ENCODE measurements around the gene AFF3.
"Not testable (repeated sequence)": the region's sequence is repeated elsewhere in the genome, so short reads cannot be mapped to it uniquely, and the experiment has no call there.

The AFF3 gene

GRCh38 chr2:100108648-100109020 lies 33.8 kb downstream of the AFF3 start:
- peaks cover 78% of the 10 kb centered on the region for H3K27me3 ChIP-seq (ENCODE audit: insufficient read depth, low read length)
- H2AFZ ChIP-seq (ENCODE audit: low read length, unreplicated experiment); H3K36me3 ChIP-seq (ENCODE audit: insufficient read depth, low read length); H3K79me2 ChIP-seq (ENCODE audit: control insufficient read depth, insufficient read depth, low read length, unreplicated experiment); H3K27ac ChIP-seq (ENCODE audit: low read depth, low read length); H3K4me3 ChIP-seq (ENCODE audit: low read depth, low read length); H3K4me1 ChIP-seq (ENCODE audit: control insufficient read depth, insufficient read depth, low read length, unreplicated experiment): not testable (repeated sequence)

- H3K36me3 ChIP-seq (ENCODE audit: insufficient read depth, low read length), result no peaks in the 10 kb centered on the region
- no peak overlapping the region for H3K27ac ChIP-seq (ENCODE audit: low read depth, low read length)
- H3K4me1 ChIP-seq (ENCODE audit: control insufficient read depth, insufficient read depth, low read length, unreplicated experiment), result no peaks in the 10 kb centered on the region
- H2AFZ ChIP-seq (ENCODE audit: low read length, unreplicated experiment), result no peak overlapping the region
- no peaks in the 10 kb centered on the region for H3K79me2 ChIP-seq (ENCODE audit: control insufficient read depth, insufficient read depth, low read length, unreplicated experiment)
- peaks cover 72% of the 10 kb centered on the region for H3K27me3 ChIP-seq (ENCODE audit: insufficient read depth, low read length)
- no peak overlapping the region for H3K4me3 ChIP-seq (ENCODE audit: low read depth, low read length)
Observed at GRCh38 chr2:100107906-100108647, 34.3 kb downstream of the AFF3 start.

GRCh38 chr2:100107440-100107839 lies 35.0 kb downstream of the AFF3 start:
- H3K4me1 ChIP-seq (ENCODE audit: control insufficient read depth, insufficient read depth, low read length, unreplicated experiment), result no peaks in the 10 kb centered on the region
- no peak overlapping the region for H3K27ac ChIP-seq (ENCODE audit: low read depth, low read length)
- no peaks in the 10 kb centered on the region for H3K36me3 ChIP-seq (ENCODE audit: insufficient read depth, low read length)
- H2AFZ ChIP-seq (ENCODE audit: low read length, unreplicated experiment), result no peak overlapping the region
- no peak overlapping the region for H3K4me3 ChIP-seq (ENCODE audit: low read depth, low read length)
- peaks cover 68% of the 10 kb centered on the region for H3K27me3 ChIP-seq (ENCODE audit: insufficient read depth, low read length)
- H3K79me2 ChIP-seq (ENCODE audit: control insufficient read depth, insufficient read depth, low read length, unreplicated experiment), result no peaks in the 10 kb centered on the region

- Histone ChIP-seq H3K27ac (ENCODE audit: low read depth, low read length) (no peak overlapping the region), H3K27me3 (ENCODE audit: insufficient read depth, low read length) (peaks cover 60% of the 10 kb centered on the region), H3K4me3 (ENCODE audit: low read depth, low read length) (no peak overlapping the region), H3K4me1 (ENCODE audit: control insufficient read depth, insufficient read depth, low read length, unreplicated experiment) (no peaks in the 10 kb centered on the region), H3K36me3 (ENCODE audit: insufficient read depth, low read length) (no peaks in the 10 kb centered on the region), H3K79me2 (ENCODE audit: control insufficient read depth, insufficient read depth, low read length, unreplicated experiment) (no peaks in the 10 kb centered on the region), H2AFZ (ENCODE audit: low read length, unreplicated experiment) (no peak overlapping the region)
Observed at GRCh38 chr2:100106460-100106859, 35.9 kb downstream of the AFF3 start.

- Histone ChIP-seq H3K4me3 (ENCODE audit: low read depth, low read length) (peak overlapping the region; percentile 77), H3K4me1 (ENCODE audit: control insufficient read depth, insufficient read depth, low read length, unreplicated experiment) (no peaks in the 10 kb centered on the region), H3K27ac (ENCODE audit: low read depth, low read length) (no peak overlapping the region), H3K27me3 (ENCODE audit: insufficient read depth, low read length) (peaks cover 52% of the 10 kb centered on the region), H2AFZ (ENCODE audit: low read length, unreplicated experiment) (no peak overlapping the region), H3K36me3 (ENCODE audit: insufficient read depth, low read length) (no peaks in the 10 kb centered on the region), H3K79me2 (ENCODE audit: control insufficient read depth, insufficient read depth, low read length, unreplicated experiment) (no peaks in the 10 kb centered on the region)
Observed at GRCh38 chr2:100105678-100106054, 36.7 kb downstream of the AFF3 start.

GRCh38 chr2:100104718-100105677 lies 37.4 kb downstream of the AFF3 start:
- Histone ChIP-seq H3K27ac (ENCODE audit: low read depth, low read length) (no peak overlapping the region), H3K79me2 (ENCODE audit: control insufficient read depth, insufficient read depth, low read length, unreplicated experiment) (no peaks in the 10 kb centered on the region), H3K36me3 (ENCODE audit: insufficient read depth, low read length) (no peaks in the 10 kb centered on the region), H3K27me3 (ENCODE audit: insufficient read depth, low read length) (peaks cover 45% of the 10 kb centered on the region), H3K4me1 (ENCODE audit: control insufficient read depth, insufficient read depth, low read length, unreplicated experiment) (no peaks in the 10 kb centered on the region), H3K4me3 (ENCODE audit: low read depth, low read length) (peak overlapping the region; percentile 77), H2AFZ (ENCODE audit: low read length, unreplicated experiment) (peak overlapping the region; percentile 80)

GRCh38 chr2:100104265-100104664 lies 38.1 kb downstream of the AFF3 start:
- peaks cover 39% of the 10 kb centered on the region for H3K27me3 ChIP-seq (ENCODE audit: insufficient read depth, low read length)
- not testable (repeated sequence) for H3K4me3 ChIP-seq (ENCODE audit: low read depth, low read length); H2AFZ ChIP-seq (ENCODE audit: low read length, unreplicated experiment); H3K27ac ChIP-seq (ENCODE audit: low read depth, low read length); H3K79me2 ChIP-seq (ENCODE audit: control insufficient read depth, insufficient read depth, low read length, unreplicated experiment); H3K36me3 ChIP-seq (ENCODE audit: insufficient read depth, low read length); H3K4me1 ChIP-seq (ENCODE audit: control insufficient read depth, insufficient read depth, low read length, unreplicated experiment)

- H2AFZ ChIP-seq (ENCODE audit: low read length, unreplicated experiment); H3K4me1 ChIP-seq (ENCODE audit: control insufficient read depth, insufficient read depth, low read length, unreplicated experiment); H3K79me2 ChIP-seq (ENCODE audit: control insufficient read depth, insufficient read depth, low read length, unreplicated experiment); H3K36me3 ChIP-seq (ENCODE audit: insufficient read depth, low read length); H3K4me3 ChIP-seq (ENCODE audit: low read depth, low read length); H3K27ac ChIP-seq (ENCODE audit: low read depth, low read length): not testable (repeated sequence)
- H3K27me3 ChIP-seq (ENCODE audit: insufficient read depth, low read length), result peaks cover 38% of the 10 kb centered on the region
Observed at GRCh38 chr2:100103527-100104252, 38.7 kb downstream of the AFF3 start.

- not testable (repeated sequence) for H3K79me2 ChIP-seq (ENCODE audit: control insufficient read depth, insufficient read depth, low read length, unreplicated experiment); H3K4me1 ChIP-seq (ENCODE audit: control insufficient read depth, insufficient read depth, low read length, unreplicated experiment); H3K36me3 ChIP-seq (ENCODE audit: insufficient read depth, low read length); H2AFZ ChIP-seq (ENCODE audit: low read length, unreplicated experiment); H3K4me3 ChIP-seq (ENCODE audit: low read depth, low read length); H3K27ac ChIP-seq (ENCODE audit: low read depth, low read length)
- peaks cover 28% of the 10 kb centered on the region for H3K27me3 ChIP-seq (ENCODE audit: insufficient read depth, low read length)
Observed at GRCh38 chr2:100102466-100103180, 39.8 kb downstream of the AFF3 start.

GRCh38 chr2:100098855-100099254 lies 43.5 kb downstream of the AFF3 start:
- H3K79me2 ChIP-seq (ENCODE audit: control insufficient read depth, insufficient read depth, low read length, unreplicated experiment); H3K27ac ChIP-seq (ENCODE audit: low read depth, low read length); H3K27me3 ChIP-seq (ENCODE audit: insufficient read depth, low read length); H2AFZ ChIP-seq (ENCODE audit: low read length, unreplicated experiment); H3K36me3 ChIP-seq (ENCODE audit: insufficient read depth, low read length); H3K4me1 ChIP-seq (ENCODE audit: control insufficient read depth, insufficient read depth, low read length, unreplicated experiment); H3K4me3 ChIP-seq (ENCODE audit: low read depth, low read length): not testable (repeated sequence)

Data from ACC112 (cell line).